Activated T-cell treated with anti-CD3 and anti-CD28 coated beads, Interleukin-2, amount 50 U/mL, for 72 hours (primary cell): ENCODE measurements around the gene GAS1. TPM values are rescaled to one million over a fixed set of nuclear protein-coding genes. Genes with fewer than 3 reads are reported as not detected.

Experiments
- ATAC-seq, 2 donors: fragments of 150-1000 bp; cut with Tn5 transposase; replicated peaks in 1 of 2; 2 replicates each; pipeline ENCODE4 v1.10.0; 2021; ENCODE audit warnings: moderate library complexity in 2 of 2, mild to moderate bottlenecking in 1 of 2
- DNase-seq, 2 donors: peaks; one replicate each; pipeline ENCODE4 v3.0.0; 2021 to 2022; ENCODE audit warnings: mixed read lengths in 1 of 2
- H3K27ac Mint-ChIP-seq: one replicate; pipeline ENCODE4 v1.8.0; 2022; ENCODE audit warnings: mild to moderate bottlenecking, moderate library complexity, mixed read lengths
- H3K27me3 Mint-ChIP-seq: one replicate; pipeline ENCODE4 v1.8.0; 2022; ENCODE audit warnings: low read depth, mixed read lengths
- H3K36me3 Mint-ChIP-seq, 2 donors: one replicate each; pipeline ENCODE4 v1.8.0; 2022; ENCODE audit warnings: mixed read lengths in 2 of 2, mild to moderate bottlenecking in 1 of 2; ENCODE audit not compliant: insufficient read depth in 2 of 2
- H3K4me1 Mint-ChIP-seq: one replicate; pipeline ENCODE4 v1.8.0; 2022; ENCODE audit warnings: low read depth, mixed read lengths
- H3K4me3 Mint-ChIP-seq, 2 donors: one replicate each; pipeline ENCODE4 v1.8.0; 2022; ENCODE audit warnings: mild to moderate bottlenecking in 2 of 2, mixed read lengths in 2 of 2, moderate library complexity in 2 of 2
- H3K9me3 Mint-ChIP-seq, 2 donors: one replicate each; pipeline ENCODE4 v1.8.0; 2022; ENCODE audit warnings: mixed read lengths in 2 of 2
- total RNA-seq, 2 donors: library from RNA; stranded (reverse); gene quantifications; one replicate each; pipeline ENCODE4 v1.2.3, GENCODE V29; 2022

Gene GAS1
- total RNA-seq, 2 donors from 2014 or later = 0.07 to 0.12 TPM

DNA sequence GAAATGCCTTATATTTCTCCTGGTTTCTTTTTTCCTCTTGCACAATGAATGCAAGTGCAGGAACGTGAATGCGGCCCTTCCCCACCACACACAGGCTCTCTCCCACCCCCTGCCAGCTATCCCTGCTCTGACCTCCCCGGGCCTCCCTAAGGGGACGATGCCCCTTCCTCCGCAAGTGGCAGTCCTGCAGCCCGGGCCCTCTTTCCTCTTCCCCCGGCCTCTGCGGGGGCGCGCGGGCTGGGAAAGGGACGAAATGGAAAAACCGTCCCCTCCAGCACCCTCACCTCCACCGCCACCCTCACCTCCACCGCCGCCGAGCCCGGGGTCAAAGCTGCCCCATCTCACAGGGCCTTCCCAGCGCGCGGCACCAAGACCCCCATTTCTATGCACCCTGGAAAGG is 44.7 kb downstream of the GAS1 start:
- Mint-ChIP-seq H3K27me3 (peaks cover 64% of the 10 kb centered on the region), H3K4me1 (no peaks in the 10 kb centered on the region), H3K4me3 (peak overlapping the region in 1 of 2 donors; percentile 16), H3K9me3 (no peaks in the 10 kb centered on the region), H3K36me3 (no peaks in the 10 kb centered on the region), H3K27ac (no peak overlapping the region)
- no peak for ATAC-seq
- no peak for DNase-seq

DNA sequence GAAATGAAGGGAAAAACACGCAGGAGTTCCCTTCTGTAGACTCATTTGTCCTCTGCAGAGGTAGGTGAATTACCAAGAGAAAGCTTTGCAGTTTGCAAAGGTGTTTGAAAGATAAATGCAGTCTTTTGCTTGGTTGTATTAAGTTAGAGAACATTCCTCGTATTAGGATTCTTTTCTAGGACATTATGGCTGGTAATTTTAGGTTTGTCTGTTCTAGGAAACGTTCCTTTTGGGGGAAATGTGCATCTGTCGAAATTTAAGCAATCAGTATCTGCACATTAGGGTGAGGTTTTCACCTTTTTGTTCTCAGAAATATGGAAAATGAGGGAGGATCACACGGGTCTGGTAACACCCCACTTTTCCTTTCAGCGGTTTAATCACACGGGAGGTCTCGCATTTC is 45.1 kb downstream of the GAS1 start:
- Mint-ChIP-seq H3K4me1 (no peaks in the 10 kb centered on the region), H3K27me3 (peaks cover 60% of the 10 kb centered on the region), H3K9me3 (no peaks in the 10 kb centered on the region), H3K36me3 (no peaks in the 10 kb centered on the region), H3K27ac (no peak overlapping the region), H3K4me3 (no peak overlapping the region)
- ATAC-seq (no peak), DNase-seq (no peak)

DNA sequence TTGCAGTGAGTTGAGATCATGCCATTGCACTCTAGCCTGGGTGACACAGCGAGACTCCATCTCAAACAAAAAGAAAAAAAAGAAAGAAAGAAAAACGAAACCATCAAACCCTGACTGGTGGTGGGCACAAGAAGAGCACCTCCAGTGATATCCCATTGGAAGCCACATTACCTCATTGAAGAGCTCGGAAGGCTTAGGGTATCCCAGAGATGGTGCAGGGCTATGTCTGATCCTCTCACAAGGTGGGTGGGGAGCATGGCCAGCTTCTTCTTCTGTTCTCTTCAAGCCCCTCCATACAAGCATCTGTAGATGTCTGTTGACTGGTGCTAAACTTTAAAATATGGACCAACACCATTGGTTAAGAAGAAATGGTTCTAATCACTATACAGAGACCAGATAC is 45.8 kb downstream of the GAS1 start:
- DNase-seq (no peak), ATAC-seq (no peak)
- peaks cover 53% of the 10 kb centered on the region for H3K27me3 Mint-ChIP-seq
- H3K4me1 Mint-ChIP-seq = no peaks in the 10 kb centered on the region
- H3K9me3 Mint-ChIP-seq = no peaks in the 10 kb centered on the region
- no peak overlapping the region for H3K4me3 Mint-ChIP-seq
- no peaks in the 10 kb centered on the region for H3K36me3 Mint-ChIP-seq
- no peak overlapping the region for H3K27ac Mint-ChIP-seq
